ENCODE data around the gene FRAS1. TPM values are rescaled to one million over a fixed set of nuclear protein-coding genes. Genes with fewer than 3 reads are reported as not detected.

Gene FRAS1
- polyA plus RNA-seq, 4 donors: 72.9 to 81.1 (median 76.3) TPM

Other genes with a start within 250 kb of the FRAS1 start
- 10 to 100 TPM; 33.8 to 41.4 (median 37.3) TPM for gene CNOT6L, start 238.0 kb upstream of the FRAS1 start, polyA plus RNA-seq (ENCODE audit: insufficient read length in 4 of 4)
- gene MRPL1, start 194.5 kb upstream of the FRAS1 start, polyA plus RNA-seq (ENCODE audit: insufficient read length in 4 of 4): 10 to 100 TPM; 56.3 to 62.0 (median 59.0) TPM